ENCODE results near the gene HES2.

DNA sequence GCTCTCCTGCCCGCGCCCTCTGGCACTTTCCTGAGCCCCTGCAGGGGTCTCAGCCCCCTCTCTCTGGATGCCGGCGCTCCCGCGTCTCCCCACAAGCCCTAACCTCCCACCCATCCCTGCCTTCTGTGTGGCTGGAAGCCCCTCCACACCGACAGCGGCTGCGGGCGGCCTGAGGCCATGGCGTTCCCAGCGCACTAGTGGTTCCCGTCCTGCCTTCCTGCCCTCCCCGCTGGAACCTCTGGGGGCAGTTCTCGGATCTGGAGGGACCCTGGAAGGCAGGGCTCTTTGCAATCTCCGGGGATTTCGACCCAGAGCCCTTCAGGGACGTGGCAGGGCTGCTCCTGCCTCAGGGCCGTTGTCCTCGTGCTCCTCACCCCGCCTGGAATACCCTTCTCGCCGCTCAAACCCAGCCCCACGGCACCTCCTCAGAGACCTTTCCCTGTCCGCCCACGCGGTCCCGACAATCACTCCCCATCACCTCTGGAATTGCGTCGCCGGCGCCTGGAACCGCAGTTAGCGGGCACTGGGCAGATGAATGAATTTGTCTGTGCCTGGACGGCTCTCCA, 4.4 kb upstream of the HES2 start:
- TF ChIP-seq POLR2A (IDR thresholded peaks at IDR 0.05), result no peak
- TF ChIP-seq, protein P1, sequence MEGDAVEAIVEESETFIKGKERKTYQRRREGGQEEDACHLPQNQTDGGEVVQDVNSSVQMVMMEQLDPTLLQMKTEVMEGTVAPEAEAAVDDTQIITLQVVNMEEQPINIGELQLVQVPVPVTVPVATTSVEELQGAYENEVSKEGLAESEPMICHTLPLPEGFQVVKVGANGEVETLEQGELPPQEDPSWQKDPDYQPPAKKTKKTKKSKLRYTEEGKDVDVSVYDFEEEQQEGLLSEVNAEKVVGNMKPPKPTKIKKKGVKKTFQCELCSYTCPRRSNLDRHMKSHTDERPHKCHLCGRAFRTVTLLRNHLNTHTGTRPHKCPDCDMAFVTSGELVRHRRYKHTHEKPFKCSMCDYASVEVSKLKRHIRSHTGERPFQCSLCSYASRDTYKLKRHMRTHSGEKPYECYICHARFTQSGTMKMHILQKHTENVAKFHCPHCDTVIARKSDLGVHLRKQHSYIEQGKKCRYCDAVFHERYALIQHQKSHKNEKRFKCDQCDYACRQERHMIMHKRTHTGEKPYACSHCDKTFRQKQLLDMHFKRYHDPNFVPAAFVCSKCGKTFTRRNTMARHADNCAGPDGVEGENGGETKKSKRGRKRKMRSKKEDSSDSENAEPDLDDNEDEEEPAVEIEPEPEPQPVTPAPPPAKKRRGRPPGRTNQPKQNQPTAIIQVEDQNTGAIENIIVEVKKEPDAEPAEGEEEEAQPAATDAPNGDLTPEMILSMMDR (IDR thresholded peaks at IDR 0.05), result no peak
- TF ChIP-seq POLR2AphosphoS5 (IDR thresholded peaks at IDR 0.05), result no peak

Measured in breast epithelium (tissue), 3 donors.